Measurements from ENCODE around the gene ALOXE3.

DNA sequence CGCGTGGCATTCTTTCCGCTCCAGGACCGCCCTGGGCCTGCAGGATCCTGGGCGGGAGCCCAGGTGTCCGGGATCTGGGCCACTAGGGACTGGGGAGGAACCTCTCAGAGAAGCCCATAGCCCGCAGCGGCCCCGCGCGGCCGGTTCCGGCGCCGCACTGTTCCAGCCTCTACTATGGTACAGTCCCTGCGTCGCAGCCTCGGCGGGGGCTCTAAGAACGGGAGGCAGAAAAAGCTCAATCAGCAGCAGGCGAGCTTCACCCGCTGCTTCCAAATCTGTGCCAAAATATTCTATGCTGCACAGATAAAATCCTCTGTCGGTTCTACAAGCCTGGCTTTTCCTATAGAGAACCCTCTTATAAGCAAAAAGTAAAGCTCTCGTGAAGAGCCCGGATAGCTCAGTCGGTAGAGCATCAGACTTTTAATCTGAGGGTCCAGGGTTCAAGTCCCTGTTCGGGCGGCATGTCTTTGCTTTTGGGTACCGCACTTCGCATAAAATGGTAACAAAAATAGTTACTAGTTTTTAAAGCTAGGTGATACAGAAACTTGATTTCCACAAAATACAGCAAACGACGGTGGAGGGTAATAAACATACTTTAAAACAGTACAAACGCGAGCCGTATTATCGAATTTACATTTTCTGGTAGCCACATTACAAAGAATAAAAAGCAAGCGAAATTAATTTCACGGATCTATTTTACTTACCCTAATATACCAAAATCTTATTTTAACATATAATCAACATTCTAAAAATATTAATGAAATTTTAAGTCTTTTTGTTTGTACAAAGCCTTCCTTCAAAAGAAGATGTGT lies 661 bp upstream of the ALOXE3 start:
- TF ChIP-seq, protein P1, sequence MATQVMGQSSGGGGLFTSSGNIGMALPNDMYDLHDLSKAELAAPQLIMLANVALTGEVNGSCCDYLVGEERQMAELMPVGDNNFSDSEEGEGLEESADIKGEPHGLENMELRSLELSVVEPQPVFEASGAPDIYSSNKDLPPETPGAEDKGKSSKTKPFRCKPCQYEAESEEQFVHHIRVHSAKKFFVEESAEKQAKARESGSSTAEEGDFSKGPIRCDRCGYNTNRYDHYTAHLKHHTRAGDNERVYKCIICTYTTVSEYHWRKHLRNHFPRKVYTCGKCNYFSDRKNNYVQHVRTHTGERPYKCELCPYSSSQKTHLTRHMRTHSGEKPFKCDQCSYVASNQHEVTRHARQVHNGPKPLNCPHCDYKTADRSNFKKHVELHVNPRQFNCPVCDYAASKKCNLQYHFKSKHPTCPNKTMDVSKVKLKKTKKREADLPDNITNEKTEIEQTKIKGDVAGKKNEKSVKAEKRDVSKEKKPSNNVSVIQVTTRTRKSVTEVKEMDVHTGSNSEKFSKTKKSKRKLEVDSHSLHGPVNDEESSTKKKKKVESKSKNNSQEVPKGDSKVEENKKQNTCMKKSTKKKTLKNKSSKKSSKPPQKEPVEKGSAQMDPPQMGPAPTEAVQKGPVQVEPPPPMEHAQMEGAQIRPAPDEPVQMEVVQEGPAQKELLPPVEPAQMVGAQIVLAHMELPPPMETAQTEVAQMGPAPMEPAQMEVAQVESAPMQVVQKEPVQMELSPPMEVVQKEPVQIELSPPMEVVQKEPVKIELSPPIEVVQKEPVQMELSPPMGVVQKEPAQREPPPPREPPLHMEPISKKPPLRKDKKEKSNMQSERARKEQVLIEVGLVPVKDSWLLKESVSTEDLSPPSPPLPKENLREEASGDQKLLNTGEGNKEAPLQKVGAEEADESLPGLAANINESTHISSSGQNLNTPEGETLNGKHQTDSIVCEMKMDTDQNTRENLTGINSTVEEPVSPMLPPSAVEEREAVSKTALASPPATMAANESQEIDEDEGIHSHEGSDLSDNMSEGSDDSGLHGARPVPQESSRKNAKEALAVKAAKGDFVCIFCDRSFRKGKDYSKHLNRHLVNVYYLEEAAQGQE (IDR thresholded peaks at IDR 0.05; ENCODE audit: unreplicated experiment), result no peak
- TF ChIP-seq, protein P2, sequence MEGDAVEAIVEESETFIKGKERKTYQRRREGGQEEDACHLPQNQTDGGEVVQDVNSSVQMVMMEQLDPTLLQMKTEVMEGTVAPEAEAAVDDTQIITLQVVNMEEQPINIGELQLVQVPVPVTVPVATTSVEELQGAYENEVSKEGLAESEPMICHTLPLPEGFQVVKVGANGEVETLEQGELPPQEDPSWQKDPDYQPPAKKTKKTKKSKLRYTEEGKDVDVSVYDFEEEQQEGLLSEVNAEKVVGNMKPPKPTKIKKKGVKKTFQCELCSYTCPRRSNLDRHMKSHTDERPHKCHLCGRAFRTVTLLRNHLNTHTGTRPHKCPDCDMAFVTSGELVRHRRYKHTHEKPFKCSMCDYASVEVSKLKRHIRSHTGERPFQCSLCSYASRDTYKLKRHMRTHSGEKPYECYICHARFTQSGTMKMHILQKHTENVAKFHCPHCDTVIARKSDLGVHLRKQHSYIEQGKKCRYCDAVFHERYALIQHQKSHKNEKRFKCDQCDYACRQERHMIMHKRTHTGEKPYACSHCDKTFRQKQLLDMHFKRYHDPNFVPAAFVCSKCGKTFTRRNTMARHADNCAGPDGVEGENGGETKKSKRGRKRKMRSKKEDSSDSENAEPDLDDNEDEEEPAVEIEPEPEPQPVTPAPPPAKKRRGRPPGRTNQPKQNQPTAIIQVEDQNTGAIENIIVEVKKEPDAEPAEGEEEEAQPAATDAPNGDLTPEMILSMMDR (conservative IDR thresholded peaks at IDR 0.05; ENCODE audit: low read depth in 2 of 2), result peak; percentile 71 to 81
- TF ChIP-seq POLR2AphosphoS5 (IDR thresholded peaks at IDR 0.05; ENCODE audit: low read depth), result no peak
- no peak for TF ChIP-seq ZNF331 (CRISPR knock-in tag; IDR thresholded peaks at IDR 0.05; ENCODE audit: low read depth)
- TF ChIP-seq EZH2 (IDR thresholded peaks at IDR 0.05; ENCODE audit: low read depth, unreplicated experiment), result no peak
- no peak for TF ChIP-seq EZH2phosphoT487 (IDR thresholded peaks at IDR 0.05; ENCODE audit: unreplicated experiment)
- 0 out of 2 replicates have a peak, but pooled peaks have one; percentile 38 for TF ChIP-seq CREB1 (CRISPR knock-in tag; IDR thresholded peaks at IDR 0.05; ENCODE audit: low read depth)
- no peak for TF ChIP-seq JUNB (IDR thresholded peaks at IDR 0.05; ENCODE audit: unreplicated experiment)
- TF ChIP-seq, protein P3, sequence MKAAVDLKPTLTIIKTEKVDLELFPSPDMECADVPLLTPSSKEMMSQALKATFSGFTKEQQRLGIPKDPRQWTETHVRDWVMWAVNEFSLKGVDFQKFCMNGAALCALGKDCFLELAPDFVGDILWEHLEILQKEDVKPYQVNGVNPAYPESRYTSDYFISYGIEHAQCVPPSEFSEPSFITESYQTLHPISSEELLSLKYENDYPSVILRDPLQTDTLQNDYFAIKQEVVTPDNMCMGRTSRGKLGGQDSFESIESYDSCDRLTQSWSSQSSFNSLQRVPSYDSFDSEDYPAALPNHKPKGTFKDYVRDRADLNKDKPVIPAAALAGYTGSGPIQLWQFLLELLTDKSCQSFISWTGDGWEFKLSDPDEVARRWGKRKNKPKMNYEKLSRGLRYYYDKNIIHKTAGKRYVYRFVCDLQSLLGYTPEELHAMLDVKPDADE (IDR thresholded peaks at IDR 0.05), result no peak
- TF ChIP-seq, protein P4, sequence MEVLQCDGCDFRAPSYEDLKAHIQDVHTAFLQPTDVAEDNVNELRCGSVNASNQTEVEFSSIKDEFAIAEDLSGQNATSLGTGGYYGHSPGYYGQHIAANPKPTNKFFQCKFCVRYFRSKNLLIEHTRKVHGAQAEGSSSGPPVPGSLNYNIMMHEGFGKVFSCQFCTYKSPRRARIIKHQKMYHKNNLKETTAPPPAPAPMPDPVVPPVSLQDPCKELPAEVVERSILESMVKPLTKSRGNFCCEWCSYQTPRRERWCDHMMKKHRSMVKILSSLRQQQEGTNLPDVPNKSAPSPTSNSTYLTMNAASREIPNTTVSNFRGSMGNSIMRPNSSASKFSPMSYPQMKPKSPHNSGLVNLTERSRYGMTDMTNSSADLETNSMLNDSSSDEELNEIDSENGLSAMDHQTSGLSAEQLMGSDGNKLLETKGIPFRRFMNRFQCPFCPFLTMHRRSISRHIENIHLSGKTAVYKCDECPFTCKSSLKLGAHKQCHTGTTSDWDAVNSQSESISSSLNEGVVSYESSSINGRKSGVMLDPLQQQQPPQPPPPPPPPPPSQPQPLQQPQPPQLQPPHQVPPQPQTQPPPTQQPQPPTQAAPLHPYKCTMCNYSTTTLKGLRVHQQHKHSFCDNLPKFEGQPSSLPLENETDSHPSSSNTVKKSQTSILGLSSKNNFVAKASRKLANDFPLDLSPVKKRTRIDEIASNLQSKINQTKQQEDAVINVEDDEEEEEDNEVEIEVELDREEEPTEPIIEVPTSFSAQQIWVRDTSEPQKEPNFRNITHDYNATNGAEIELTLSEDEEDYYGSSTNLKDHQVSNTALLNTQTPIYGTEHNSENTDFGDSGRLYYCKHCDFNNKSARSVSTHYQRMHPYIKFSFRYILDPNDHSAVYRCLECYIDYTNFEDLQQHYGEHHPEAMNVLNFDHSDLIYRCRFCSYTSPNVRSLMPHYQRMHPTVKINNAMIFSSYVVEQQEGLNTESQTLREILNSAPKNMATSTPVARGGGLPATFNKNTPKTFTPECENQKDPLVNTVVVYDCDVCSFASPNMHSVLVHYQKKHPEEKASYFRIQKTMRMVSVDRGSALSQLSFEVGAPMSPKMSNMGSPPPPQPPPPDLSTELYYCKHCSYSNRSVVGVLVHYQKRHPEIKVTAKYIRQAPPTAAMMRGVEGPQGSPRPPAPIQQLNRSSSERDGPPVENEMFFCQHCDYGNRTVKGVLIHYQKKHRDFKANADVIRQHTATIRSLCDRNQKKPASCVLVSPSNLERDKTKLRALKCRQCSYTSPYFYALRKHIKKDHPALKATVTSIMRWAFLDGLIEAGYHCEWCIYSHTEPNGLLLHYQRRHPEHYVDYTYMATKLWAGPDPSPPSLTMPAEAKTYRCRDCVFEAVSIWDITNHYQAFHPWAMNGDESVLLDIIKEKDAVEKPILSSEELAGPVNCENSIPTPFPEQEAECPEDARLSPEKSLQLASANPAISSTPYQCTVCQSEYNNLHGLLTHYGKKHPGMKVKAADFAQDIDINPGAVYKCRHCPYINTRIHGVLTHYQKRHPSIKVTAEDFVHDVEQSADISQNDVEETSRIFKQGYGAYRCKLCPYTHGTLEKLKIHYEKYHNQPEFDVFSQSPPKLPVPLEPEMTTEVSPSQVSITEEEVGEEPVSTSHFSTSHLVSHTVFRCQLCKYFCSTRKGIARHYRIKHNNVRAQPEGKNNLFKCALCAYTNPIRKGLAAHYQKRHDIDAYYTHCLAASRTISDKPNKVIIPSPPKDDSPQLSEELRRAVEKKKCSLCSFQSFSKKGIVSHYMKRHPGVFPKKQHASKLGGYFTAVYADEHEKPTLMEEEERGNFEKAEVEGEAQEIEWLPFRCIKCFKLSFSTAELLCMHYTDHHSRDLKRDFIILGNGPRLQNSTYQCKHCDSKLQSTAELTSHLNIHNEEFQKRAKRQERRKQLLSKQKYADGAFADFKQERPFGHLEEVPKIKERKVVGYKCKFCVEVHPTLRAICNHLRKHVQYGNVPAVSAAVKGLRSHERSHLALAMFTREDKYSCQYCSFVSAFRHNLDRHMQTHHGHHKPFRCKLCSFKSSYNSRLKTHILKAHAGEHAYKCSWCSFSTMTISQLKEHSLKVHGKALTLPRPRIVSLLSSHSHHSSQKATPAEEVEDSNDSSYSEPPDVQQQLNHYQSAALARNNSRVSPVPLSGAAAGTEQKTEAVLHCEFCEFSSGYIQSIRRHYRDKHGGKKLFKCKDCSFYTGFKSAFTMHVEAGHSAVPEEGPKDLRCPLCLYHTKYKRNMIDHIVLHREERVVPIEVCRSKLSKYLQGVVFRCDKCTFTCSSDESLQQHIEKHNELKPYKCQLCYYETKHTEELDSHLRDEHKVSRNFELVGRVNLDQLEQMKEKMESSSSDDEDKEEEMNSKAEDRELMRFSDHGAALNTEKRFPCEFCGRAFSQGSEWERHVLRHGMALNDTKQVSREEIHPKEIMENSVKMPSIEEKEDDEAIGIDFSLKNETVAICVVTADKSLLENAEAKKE (CRISPR knock-in tag; IDR thresholded peaks at IDR 0.05), result no peak
- TF ChIP-seq STAT1 (IDR thresholded peaks at IDR 0.05; ENCODE audit: unreplicated experiment), result no peak
- no peak for TF ChIP-seq NANOG (IDR thresholded peaks at IDR 0.05; ENCODE audit: borderline replicate concordance)
- peak; percentile 12; the same call in 1 of the 2 replicates for TF ChIP-seq ZNF114 (CRISPR knock-in tag; IDR thresholded peaks at IDR 0.05)

All from GM23338 (cell line).